NCI-H82 (cell line): ENCODE results near the gene PMP22.

Experiments used
- DNase-seq: peaks from one replicate; lab custom pipeline; 2025; lab: John Stamatoyannopoulos, UW

Gene PMP22

DNA sequence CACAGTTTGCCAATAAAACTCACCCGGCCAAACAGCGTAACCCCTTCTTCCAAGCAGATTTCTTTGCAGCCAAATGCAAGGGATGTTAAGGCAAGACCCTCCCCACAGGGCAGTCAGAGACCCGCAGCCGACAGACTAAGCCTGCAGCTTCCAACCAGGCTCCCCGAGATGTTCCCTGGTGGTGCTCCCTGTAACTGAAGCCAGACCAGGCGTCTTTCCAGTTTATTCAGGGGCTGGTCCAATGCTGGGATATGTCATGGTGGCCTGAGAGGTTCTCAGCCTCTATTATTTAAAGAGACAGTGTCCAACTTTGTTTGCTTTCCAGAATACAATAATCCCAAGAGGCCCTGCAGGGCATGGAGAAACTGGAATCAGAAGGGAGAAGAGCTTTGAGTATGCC is at the start of gene PMP22:
Gene PMP22, minus strand, starts transcription at position 196 of the 400 bp plus-strand sequence. CDS start 4,599 bp downstream, outside the sequence.
- DNase-seq = no peak

- DNase-seq = no peak
Measured at GRCh38 chr17:15311996-15312395, 46.9 kb upstream of the PMP22 start.

- no peak for DNase-seq
Measured at GRCh38 chr17:15309793-15310192, 44.7 kb upstream of the PMP22 start.

DNA sequence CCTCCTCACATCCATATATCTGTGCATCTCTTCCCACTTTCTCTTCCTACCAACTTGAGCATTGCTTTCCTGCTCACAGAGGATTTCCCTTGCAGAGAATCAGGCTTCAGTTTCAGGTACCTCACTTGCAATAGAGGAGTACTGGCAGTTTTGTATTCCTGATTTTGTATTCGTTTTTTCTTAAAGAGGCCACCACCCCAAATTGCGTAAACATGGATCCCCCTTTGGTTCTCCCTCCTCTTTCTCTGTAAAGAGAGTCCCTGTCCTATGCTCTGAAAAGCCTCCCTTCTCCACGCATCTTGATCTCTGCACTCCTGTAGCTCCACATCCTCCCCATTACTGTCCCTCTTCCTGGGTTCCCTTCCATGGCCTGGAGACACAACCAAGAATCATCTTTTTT is 44.1 kb upstream of the PMP22 start:
- DNase-seq = no peak

- no peak for DNase-seq
Measured at GRCh38 chr17:15308758-15309157, 43.6 kb upstream of the PMP22 start.

GRCh38 chr17:15307710-15308111 is 42.6 kb upstream of the PMP22 start:
- no peak for DNase-seq

GRCh38 chr17:15303851-15304250 is 38.7 kb upstream of the PMP22 start:
- DNase-seq = no peak

- no peak for DNase-seq
Measured at GRCh38 chr17:15303268-15303667, 38.1 kb upstream of the PMP22 start.

- no peak for DNase-seq
Measured at GRCh38 chr17:15301845-15302244, 36.7 kb upstream of the PMP22 start.

DNA sequence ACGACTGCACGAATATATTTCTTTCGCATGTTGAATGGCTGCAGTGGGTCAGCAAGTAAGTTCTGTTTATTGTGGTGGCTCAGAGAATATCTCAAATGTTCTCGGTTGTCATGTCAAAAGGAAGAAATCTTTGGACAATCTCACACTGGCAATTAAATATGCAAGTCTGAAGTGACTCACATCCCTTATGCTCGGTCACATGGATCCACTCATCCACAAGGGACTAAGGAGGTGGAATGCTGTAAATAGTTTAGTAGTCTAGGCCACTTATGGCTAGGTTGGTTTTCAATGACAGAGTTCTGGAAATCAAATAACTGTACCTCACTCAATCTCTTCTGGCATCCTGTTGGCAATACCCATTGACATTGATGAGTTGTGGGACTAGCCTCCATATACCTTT is 33.0 kb upstream of the PMP22 start:
- DNase-seq = no peak

DNA sequence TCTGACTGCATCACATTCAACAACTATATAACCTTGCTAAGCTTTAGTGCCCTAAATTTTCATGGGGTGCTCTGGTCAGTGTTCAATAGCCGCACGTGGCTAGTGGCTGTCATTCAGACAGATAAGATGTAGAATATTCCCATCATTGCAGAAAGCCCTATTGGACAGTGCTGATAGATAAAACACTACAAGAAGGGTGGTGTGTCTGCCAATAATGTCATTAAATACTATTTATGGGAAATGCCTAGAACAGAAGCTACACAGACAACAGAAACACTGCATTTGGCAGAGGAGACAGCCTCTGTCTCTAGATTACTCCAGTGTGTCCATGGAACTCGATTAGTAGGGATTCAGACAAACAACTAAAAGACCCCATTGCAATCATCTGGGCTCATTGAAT is 28.4 kb upstream of the PMP22 start:
- DNase-seq = no peak

- DNase-seq = no peak
Measured at GRCh38 chr17:15291674-15292361, 26.7 kb upstream of the PMP22 start.

GRCh38 chr17:15290605-15291004 is 25.5 kb upstream of the PMP22 start:
- DNase-seq = no peak

GRCh38 chr17:15289285-15290183 is 24.4 kb upstream of the PMP22 start:
- DNase-seq = peak; percentile 4

DNA sequence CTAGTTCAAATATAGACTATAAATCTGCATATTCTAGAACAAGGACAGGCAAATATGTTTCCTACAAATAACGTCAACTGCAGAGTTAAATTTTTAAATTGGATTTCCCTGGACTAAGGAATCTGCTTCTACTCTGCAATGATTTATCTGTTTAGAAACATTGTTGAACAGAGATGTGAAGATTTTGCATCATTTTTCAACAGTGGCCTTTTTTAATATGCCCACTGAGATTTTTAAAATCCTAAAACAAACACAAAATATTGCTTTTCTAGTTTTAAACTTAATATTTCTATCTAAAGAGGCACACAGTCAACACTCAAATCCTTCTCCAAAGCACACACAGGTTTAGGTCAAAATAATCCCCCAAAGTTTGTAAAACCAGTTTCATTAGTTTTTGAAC is 23.7 kb upstream of the PMP22 start:
- no peak for DNase-seq

DNA sequence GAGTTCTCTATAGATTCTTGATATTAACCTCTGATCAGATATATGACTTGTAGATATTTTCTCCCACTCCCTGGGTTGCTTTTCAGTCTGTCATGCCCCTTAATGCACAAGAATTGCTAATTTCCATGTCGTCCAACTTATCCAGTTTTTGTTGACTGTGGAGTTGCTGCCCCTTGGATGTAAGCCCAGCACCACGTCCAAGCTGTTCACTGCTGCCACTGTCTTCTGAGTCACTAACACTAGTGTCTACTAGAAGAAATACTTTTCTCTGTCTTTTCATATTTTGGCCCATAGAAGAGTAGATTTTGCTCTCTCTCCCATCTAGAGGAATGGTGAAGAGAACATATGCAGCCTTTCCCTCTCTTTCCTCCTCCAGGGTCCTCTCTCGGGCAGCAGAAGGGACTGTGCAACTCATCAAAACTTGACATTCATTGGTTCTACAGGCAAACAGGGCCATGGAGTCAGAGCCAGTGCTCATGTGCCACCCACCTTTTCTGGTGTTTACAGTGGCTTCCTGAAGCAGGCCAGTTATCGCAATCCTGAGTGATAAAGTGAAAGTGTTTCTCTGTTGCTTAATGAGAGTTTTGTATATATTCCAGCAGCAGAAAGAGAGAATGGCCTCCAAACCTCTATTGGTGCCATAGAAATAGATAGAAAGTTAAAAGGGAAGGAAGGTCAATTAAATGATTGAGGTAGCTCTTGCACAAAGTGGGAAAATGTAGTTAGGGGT is 22.6 kb upstream of the PMP22 start:
- DNase-seq = no peak

DNA sequence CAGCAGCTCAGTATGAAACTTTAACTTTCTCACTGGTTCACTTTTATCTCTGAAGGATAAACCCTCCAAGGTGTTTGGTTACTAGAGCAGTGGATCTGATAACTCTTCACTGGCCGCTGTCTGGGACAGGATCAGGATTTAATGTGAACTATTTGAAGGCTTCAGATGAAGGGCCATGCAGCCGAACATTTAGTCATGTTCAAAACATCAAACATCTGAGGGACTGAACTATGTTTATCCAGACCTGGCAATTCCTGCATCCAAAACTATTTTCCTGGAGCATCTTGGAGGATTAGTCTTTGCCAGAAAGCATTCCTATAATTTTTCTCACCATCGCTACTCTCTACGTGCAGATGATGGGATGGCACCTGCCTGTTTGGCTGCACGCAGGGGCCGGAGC is 20.3 kb upstream of the PMP22 start:
- no peak for DNase-seq

GRCh38 chr17:15284537-15284936 is 19.4 kb upstream of the PMP22 start:
- no peak for DNase-seq

DNA sequence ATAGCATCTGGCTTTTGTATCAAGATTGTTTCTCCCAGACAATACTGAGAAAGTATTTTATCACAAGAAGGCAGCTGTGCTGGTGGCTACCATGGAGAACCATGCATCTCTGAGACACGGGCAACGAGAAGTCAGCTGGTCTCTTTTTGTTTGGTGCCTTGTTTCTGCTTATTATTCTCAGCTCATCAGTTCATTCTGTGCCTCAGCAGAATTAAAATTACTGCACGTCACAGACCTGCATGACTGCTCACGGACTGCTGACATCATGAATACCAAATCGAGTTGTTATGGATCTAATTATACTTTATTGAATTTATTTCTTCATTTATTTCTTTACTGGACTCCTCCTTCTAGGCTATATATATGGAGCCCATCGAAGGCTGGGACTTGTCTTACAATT is 19.0 kb upstream of the PMP22 start:
- no peak for DNase-seq

DNA sequence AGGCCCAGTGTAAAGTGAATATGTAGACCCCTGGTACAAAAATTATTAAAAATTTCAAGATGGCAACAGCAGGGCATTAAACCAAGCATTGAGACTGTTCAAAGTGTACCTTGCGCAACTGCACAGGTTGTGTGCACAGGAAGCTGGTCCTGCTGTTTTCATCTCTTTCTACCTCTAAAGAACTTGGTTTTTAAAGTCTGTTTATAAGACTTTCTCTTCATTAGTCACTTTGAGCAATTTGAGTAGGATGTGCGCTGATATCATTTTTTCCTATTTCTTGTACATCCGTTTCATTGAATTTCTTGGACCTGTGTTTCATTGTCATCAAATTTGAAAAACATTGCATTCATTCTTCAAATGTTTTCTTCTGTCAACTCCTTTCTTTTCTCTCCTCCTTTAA is 16.8 kb upstream of the PMP22 start:
- DNase-seq = no peak

GRCh38 chr17:15278924-15279477 is 13.9 kb upstream of the PMP22 start:
- DNase-seq = no peak

- DNase-seq = no peak
Measured at GRCh38 chr17:15278380-15278779, 13.3 kb upstream of the PMP22 start.
